Smooth muscle cell (in vitro differentiated cells): ENCODE results near the gene KIR2DL1. TPM values are rescaled to one million over a fixed set of nuclear protein-coding genes. Genes with fewer than 3 reads are reported as not detected.
"Not testable (repeated sequence)": the region's sequence is repeated elsewhere in the genome, so short reads cannot be mapped to it uniquely, and the experiment has no call there.

ENCODE experiments used
- DNase-seq: peaks from one replicate; lab custom pipeline; 2025; ENCODE audit not compliant: unreplicated experiment; lab: John Stamatoyannopoulos, UW
- H2AFZ ChIP-seq: fragments of 200-600 bp; sonication (generic); 2 replicates; pipeline ENCODE4 v1.6.0; 2016; ENCODE audit warnings: antibody characterized with exemption, low read depth, mild to moderate bottlenecking
- H3F3A ChIP-seq: fragments of 200-600 bp; sonication (generic); 2 replicates; pipeline ENCODE4 v1.6.0; 2017; ENCODE audit warnings: antibody characterized with exemption, low read depth
- H3K27ac ChIP-seq: fragments of 200-600 bp; sonication (generic); 2 replicates; pipeline ENCODE4 v1.5.1; 2016; ENCODE audit warnings: low read depth, mild to moderate bottlenecking
- H3K27me3 ChIP-seq: fragments of 200-600 bp; sonication (generic); 2 replicates; pipeline ENCODE4 v1.6.1; 2016; ENCODE audit warnings: low read depth, mild to moderate bottlenecking
- H3K36me3 ChIP-seq: fragments of 200-600 bp; sonication (generic); 2 replicates; pipeline ENCODE4 v1.5.1; 2016; ENCODE audit warnings: low read depth
- H3K4me1 ChIP-seq: fragments of 200-600 bp; sonication (generic); 2 replicates; pipeline ENCODE4 v1.5.1; 2016; ENCODE audit warnings: low read depth
- H3K4me2 ChIP-seq: fragments of 200-600 bp; sonication (generic); 2 replicates; pipeline ENCODE4 v1.6.0; 2016; ENCODE audit warnings: mild to moderate bottlenecking
- H3K4me3 ChIP-seq: fragments of 200-600 bp; sonication (generic); 2 replicates; pipeline ENCODE4 v1.5.1; 2016; ENCODE audit warnings: mild to moderate bottlenecking
- H3K79me2 ChIP-seq: fragments of 200-600 bp; sonication (generic); 2 replicates; pipeline ENCODE4 v1.6.0; 2016; ENCODE audit warnings: low read depth, mild to moderate bottlenecking
- H3K9ac ChIP-seq: fragments of 200-600 bp; sonication (generic); 2 replicates; pipeline ENCODE4 v1.6.0; 2016; ENCODE audit warnings: low read depth
- H3K9me3 ChIP-seq: fragments of 200-600 bp; sonication (generic); replicated peaks from 2 replicates; pipeline ENCODE4 v1.5.1; 2016; ENCODE audit warnings: low read depth
- H4K20me1 ChIP-seq: fragments of 200-600 bp; sonication (generic); 2 replicates; pipeline ENCODE4 v1.6.0; 2016; ENCODE audit warnings: low read depth
- WGBS: methylation state at CpG from one replicate; pipeline ENCODE4 v1.1.7; 2016; ENCODE audit warnings: low lambda C conversion rate; 5-methylcytosine and 5-hydroxymethylcytosine counted together
- polyA plus RNA-seq: library from polyadenylated mRNA; unstranded; fragments of >200 nt; fragmentation: Nextera tagmentation; extraction: Ambion mirVana; gene quantifications from 2 replicates; pipeline ENCODE4 v1.2.1, GENCODE V29; 2016
- total RNA-seq: library from RNA; depleted of rRNA; stranded (reverse); fragments of >200 nt; gene quantifications from 2 replicates; pipeline ENCODE4 v1.2.3, GENCODE V29; 2014
- TF ChIP-seq, protein P1 (sequence below): fragments of 200-600 bp; sonication (generic); IDR thresholded peaks from 2 replicates; pipeline ENCODE4 v1.5.1; 2017; ENCODE audit warnings: borderline replicate concordance, mild to moderate bottlenecking, antibody characterized with exemption; ENCODE audit not compliant: insufficient read depth, poor library complexity, severe bottlenecking

The KIR2DL1 gene
- total and polyA plus RNA-seq, 2 experiments from 2014 or later, result not detected

DNA sequence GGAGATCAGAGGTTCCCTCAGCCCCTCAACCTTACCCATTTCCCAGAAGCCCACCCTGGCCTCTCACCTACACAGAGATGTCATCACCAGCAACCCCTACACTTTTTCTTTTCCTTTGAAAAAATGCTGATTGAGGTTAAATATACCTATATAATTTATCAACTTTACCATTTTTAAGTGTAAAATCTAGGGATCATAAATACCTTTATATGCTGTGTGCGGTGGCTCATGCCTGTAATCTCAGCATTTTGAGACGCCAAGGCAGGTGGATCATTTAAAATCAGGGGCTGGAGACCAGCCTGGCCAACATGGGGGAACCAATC lies 36.9 kb downstream of the KIR2DL1 start:
- Histone ChIP-seq H3K4me2 (no peak overlapping the region), H3K79me2 (no peaks in the 10 kb centered on the region), H3K4me3 (no peak overlapping the region), H3F3A (no peaks in the 10 kb centered on the region), H3K36me3 (no peaks in the 10 kb centered on the region), H3K9me3 (peaks cover 5% of the 10 kb centered on the region), H4K20me1 (no peaks in the 10 kb centered on the region), H3K27me3 (no peaks in the 10 kb centered on the region), H3K27ac (no peak overlapping the region), H2AFZ (no peak overlapping the region), H3K9ac (no peak overlapping the region), H3K4me1 (no peaks in the 10 kb centered on the region)
- TF ChIP-seq, protein P1, sequence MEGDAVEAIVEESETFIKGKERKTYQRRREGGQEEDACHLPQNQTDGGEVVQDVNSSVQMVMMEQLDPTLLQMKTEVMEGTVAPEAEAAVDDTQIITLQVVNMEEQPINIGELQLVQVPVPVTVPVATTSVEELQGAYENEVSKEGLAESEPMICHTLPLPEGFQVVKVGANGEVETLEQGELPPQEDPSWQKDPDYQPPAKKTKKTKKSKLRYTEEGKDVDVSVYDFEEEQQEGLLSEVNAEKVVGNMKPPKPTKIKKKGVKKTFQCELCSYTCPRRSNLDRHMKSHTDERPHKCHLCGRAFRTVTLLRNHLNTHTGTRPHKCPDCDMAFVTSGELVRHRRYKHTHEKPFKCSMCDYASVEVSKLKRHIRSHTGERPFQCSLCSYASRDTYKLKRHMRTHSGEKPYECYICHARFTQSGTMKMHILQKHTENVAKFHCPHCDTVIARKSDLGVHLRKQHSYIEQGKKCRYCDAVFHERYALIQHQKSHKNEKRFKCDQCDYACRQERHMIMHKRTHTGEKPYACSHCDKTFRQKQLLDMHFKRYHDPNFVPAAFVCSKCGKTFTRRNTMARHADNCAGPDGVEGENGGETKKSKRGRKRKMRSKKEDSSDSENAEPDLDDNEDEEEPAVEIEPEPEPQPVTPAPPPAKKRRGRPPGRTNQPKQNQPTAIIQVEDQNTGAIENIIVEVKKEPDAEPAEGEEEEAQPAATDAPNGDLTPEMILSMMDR, result no peak
- DNase-seq, result no peak
- 63% methylated on average over 2 of the region's 2 CpGs for WGBS

DNA sequence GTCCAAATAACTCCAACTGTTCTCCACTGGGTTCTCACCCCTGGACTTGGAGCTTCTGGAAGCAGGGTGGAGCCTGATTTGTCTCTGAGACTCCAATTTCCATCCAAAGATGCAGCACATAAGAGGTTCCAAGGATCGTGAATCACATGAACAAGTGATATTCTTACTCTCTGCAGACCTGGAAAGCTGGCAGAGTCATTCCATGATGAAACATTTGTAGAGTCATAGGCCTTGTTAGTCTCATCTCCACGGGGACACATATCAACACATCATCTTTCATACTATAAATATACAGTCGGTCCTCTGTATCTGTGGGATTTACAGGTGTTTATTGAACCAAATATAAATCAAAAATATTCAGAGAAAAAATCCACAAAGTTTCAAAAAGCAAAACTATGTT lies 45.0 kb downstream of the KIR2DL1 start:
- not testable (repeated sequence) for H3K9ac ChIP-seq, H3F3A ChIP-seq, H3K27ac ChIP-seq, H3K4me3 ChIP-seq, H3K27me3 ChIP-seq, H3K4me2 ChIP-seq, H3K36me3 ChIP-seq, H2AFZ ChIP-seq, DNase-seq, H4K20me1 ChIP-seq, H3K4me1 ChIP-seq, H3K9me3 ChIP-seq, H3K79me2 ChIP-seq
- 51% methylated on average over 3 of the region's 3 CpGs for WGBS

DNA sequence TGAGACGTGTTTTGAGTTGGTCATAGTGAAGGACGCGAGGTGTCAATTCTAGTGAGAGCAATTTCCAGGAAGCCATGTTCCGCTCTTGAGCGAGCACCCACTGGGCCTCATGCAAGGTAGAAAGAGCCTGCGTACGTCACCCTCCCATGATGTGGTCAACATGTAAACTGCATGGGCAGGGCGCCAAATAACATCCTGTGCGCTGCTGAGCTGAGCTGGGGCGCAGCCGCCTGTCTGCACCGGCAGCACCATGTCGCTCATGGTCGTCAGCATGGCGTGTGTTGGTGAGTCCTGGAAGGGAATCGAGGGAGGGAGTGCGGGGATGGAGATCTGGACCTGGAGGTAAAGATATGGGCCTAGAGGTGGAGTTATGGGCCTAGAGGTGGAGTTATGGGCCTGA lies 46.7 kb downstream of the KIR2DL1 start, which contains the start of gene KIR3DL1:
TSS of gene KIR3DL1 (plus strand) at position 218 of the 400 bp plus-strand sequence.
- H3K9me3 ChIP-seq, H2AFZ ChIP-seq, H3K4me1 ChIP-seq, H3K79me2 ChIP-seq, H3K27me3 ChIP-seq, H3K4me2 ChIP-seq, H3K9ac ChIP-seq, H4K20me1 ChIP-seq, H3K36me3 ChIP-seq, H3K27ac ChIP-seq, H3F3A ChIP-seq, H3K4me3 ChIP-seq, DNase-seq: not testable (repeated sequence)
- 79% methylated on average over 17 of the region's 17 CpGs for WGBS

DNA sequence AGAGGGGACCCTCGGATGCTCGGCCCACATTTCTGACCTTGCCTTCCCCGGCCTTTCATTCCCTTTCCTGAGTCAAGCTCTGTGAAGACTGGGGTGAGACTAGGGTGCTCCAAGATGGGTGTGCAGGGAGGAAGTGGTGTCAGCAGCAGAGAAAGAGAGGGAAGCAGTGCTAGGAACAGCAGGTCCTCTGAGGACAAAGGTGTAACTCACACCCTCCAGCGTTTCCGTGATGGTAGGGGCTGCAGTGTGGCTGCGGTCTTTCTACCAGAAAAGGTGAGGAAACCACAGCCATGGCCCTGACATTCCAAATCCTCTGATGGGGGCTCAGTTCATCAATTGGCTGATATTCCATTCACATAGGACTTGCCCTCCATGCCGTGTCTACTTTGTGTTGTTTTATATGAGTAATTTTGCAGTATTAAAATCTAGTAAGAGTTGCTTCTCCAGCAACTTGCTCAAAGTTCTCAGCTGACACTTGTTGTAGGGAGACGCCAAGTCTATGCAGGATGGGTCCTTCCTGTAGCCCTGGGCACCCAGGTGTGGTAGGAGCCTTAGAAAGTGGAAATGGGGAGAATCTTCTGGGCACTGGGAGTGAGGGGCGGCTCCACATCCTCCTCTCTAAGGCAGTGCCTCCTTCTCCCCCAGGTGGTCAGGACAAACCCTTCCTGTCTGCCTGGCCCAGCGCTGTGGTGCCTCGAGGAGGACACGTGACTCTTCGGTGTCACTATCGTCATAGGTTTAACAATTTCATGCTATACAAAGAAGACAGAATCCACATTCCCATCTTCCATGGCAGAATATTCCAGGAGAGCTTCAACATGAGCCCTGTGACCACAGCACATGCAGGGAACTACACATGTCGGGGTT lies 48.3 kb downstream of the KIR2DL1 start:
- H2AFZ ChIP-seq, result no peak overlapping the region
- no peaks in the 10 kb centered on the region for H3F3A ChIP-seq
- no peak overlapping the region for H3K4me3 ChIP-seq
- H3K36me3 ChIP-seq, result no peaks in the 10 kb centered on the region
- TF ChIP-seq, protein P1, result no peak
- H3K9ac ChIP-seq, result no peak overlapping the region
- no peaks in the 10 kb centered on the region for H3K9me3 ChIP-seq
- H3K79me2 ChIP-seq, result no peaks in the 10 kb centered on the region
- H4K20me1 ChIP-seq, result no peaks in the 10 kb centered on the region
- no peaks in the 10 kb centered on the region for H3K4me1 ChIP-seq
- no peaks in the 10 kb centered on the region for H3K27me3 ChIP-seq
- no peak overlapping the region for H3K4me2 ChIP-seq
- WGBS, result 75% methylated on average over 15 of the region's 15 CpGs
- DNase-seq, result no peak
- no peak overlapping the region for H3K27ac ChIP-seq

DNA sequence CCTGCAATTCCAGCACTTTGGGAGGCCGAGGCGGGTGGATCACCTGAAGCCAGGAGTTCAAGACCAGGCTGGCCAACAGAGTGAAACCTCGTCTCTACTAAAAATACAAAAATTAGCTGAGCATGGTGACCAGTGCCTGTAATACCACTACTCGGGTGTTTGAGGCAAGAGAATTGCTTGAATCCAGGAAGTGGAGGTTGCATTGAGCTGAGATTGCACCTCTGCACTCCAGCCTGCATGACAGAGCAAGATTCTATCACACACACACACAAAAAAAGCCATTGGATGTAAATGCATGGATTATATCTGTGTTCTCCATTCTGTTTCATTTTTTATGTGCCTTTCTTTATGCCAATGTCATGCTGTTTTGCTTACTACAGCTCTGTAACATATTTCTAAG lies 54.8 kb downstream of the KIR2DL1 start:
- H4K20me1 ChIP-seq, H3K27ac ChIP-seq, H3F3A ChIP-seq, H3K4me1 ChIP-seq, H3K27me3 ChIP-seq, H3K4me2 ChIP-seq, H2AFZ ChIP-seq, H3K9ac ChIP-seq, H3K9me3 ChIP-seq, DNase-seq, H3K79me2 ChIP-seq, H3K4me3 ChIP-seq, H3K36me3 ChIP-seq: not testable (repeated sequence)
- WGBS, result 62% methylated on average over 4 of the region's 4 CpGs

DNA sequence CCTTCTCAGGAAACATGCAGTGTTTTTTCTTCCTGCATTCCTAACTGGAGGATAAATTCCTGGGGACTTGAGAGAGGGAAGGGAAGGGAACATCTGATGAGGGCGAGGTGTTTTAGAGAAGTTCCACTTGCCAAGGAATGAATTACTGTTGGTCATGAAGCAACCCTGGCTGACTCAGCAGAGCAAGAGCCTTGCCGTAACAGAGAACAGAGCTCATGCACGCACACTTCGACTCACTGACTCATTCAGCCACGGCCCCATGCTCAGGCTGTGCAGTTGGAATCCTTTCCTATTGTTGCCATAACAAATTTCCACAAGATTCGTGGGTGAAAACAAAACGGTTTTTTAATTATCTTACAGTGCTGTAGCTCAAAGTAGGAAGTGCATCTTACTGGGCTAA lies 55.7 kb downstream of the KIR2DL1 start:
- not testable (repeated sequence) for H3K9ac ChIP-seq, H3K4me1 ChIP-seq, H3K36me3 ChIP-seq, H3K27ac ChIP-seq, H3F3A ChIP-seq, H4K20me1 ChIP-seq, H3K27me3 ChIP-seq, H3K4me3 ChIP-seq, H2AFZ ChIP-seq, H3K4me2 ChIP-seq, H3K9me3 ChIP-seq, DNase-seq, H3K79me2 ChIP-seq
- WGBS, result 52% methylated on average over 7 of the region's 7 CpGs

DNA sequence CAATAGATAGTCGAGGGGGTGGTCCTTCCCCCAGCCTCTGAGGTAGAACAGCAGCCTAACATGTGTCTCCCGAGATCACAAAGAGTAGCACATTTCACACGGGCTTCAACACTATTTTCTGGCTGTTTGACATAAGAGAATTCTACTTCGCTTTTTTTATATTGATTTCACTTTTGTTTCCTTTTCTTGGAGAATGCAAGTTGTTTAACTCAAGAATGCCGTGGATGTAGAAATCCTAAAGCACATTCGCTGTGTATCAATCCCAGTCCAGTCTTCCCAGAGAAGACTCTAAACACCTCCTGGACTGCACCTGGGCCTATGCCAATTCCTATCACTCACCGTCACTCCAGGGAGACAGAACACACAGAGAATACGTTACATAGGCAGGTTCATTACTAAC lies 58.5 kb downstream of the KIR2DL1 start:
- not testable (repeated sequence) for H3K27ac ChIP-seq, H3K9me3 ChIP-seq, H3K36me3 ChIP-seq, H2AFZ ChIP-seq, H4K20me1 ChIP-seq, DNase-seq, H3K9ac ChIP-seq, H3F3A ChIP-seq, H3K27me3 ChIP-seq, H3K4me2 ChIP-seq, H3K79me2 ChIP-seq, H3K4me3 ChIP-seq, H3K4me1 ChIP-seq
- 68% methylated on average over 8 of the region's 8 CpGs for WGBS
